NCI-H524 treated with DMSO at 0.1 percent for 48 hours (cell line): ENCODE data around the gene NECAB3.
"Not testable (repeated sequence)": the region's sequence is repeated elsewhere in the genome, so short reads cannot be mapped to it uniquely, and the experiment has no call there.

Experiments
- DNase-seq: peaks from one replicate; lab custom pipeline; 2025; lab: John Stamatoyannopoulos, UW

NECAB3 gene, protein sequence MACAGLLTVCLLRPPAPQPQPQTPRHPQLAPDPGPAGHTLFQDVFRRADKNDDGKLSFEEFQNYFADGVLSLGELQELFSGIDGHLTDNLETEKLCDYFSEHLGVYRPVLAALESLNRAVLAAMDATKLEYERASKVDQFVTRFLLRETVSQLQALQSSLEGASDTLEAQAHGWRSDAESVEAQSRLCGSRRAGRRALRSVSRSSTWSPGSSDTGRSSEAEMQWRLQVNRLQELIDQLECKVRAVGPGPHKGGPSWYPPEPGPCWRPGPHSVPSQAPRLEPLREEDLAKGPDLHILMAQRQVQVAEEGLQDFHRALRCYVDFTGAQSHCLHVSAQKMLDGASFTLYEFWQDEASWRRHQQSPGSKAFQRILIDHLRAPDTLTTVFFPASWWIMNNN

DNA sequence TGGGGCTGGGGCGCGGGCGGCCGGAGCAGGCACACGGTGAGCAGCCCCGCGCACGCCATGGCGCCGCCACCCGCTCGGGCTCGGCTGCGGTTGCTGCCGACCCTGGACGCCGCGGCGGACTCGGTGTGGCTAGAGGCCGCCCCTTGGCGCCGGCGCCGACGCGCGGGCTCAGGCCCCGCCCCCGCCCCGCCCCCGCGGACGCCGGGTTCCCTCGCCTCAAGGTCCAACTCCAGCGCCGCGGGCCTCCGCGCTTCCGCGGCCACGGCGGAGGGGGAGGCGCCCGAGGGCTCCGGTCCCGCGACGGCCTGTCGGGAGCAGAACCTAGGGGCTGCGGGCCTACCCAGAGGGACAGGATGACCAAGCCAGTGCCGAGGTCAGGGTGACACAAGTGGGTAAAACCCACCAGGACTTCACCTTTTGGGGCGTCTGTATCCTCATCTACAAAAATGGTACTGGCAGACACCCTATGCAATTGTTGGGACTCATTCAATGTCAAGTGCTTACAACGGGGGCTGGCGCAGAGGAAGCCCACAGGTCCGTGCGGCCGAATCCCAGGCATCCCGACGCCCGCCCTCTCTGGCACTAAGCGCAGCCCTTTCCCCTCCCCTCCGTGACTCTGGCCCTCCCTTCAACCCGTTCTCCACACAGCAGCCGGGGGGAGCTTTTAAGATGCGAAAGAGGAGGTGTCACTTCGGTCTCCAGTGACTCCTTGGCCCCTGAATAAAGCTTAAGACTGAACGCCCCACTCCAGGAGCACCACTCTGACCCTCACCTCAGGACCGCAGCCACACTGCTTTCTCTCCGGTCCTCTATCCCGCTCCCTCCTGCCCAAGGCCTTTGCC is at the start of gene NECAB3:
TSS of gene NECAB3 (minus strand) at position 135 of the 842 bp plus-strand sequence. CDS start at position 59, 76 bp downstream.
- DNase-seq: peak; percentile 65

DNA sequence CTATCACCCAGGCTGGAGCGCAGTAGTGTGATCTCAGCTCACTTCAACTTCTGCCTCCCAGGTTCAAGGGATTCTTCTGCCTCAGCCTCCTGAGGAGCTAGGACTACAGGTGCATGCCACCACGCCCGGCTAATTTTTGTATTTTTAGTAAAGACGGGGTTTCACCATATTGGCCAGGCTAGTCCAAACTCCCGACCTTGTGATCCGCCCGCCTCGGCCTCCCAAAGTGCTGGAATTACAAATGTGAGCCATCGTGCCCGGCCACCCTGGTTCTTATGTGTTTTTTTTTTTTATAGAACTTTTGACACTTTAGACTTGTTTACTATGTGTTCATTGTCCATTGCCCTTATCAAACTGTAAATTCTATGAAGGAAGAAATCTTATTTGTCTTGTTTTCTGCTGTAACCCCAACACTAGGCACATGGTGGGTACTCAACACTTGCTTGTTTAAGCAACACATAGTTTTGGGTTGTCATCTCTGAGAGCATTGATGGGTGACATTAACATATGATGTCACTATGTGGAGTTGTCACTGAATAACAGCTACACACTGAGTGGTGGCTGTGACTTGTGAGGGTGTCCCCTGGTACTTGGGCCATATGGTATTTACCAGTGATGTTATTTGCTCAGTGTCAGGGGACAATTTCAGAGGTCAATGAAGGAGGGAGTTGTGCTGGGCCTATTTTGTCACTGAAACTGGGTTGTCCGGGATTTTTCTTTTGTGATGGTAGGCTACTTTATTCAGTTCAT is 47.3 kb upstream of the NECAB3 start:
- DNase-seq: no peak

DNA sequence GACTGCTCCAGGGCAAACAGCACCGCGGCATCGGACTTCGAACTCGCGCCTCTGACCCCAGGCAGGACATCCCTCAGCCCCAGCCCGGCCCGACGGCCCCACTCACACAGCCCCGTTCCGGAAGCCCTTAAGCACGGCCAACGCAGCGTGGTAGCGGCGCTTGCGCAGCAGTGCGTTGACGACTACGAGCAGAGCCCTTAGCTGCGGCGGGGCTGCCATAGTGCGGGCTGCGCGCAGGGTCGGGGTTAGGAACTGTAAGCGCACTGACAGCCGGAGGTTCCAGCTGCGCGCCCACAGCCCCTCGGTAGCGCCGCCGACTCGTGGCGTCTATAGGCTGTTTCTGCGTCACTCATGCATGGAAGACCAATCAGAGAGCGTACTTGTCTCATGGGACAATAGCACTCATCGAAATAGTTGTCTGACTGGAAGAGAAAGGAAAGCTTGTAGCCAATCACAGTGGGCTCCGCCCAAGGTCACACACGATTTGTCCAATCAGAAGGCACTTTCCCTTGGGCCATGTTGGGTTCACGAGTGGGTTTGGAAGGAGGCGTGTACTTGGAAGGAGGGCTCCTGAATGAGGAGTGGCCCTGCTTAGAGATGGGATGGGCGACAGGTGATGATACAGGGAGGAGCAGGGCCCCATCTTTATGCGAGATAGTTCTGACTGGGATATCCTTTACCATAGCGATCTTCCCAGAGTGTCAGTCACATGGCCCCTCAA is 45.9 kb upstream of the NECAB3 start, which contains the start of gene PXMP4:
TSS of gene PXMP4 (minus strand) at position 322 of the 721 bp plus-strand sequence. CDS start at position 219, 103 bp downstream.
- DNase-seq: peak; percentile 100

DNA sequence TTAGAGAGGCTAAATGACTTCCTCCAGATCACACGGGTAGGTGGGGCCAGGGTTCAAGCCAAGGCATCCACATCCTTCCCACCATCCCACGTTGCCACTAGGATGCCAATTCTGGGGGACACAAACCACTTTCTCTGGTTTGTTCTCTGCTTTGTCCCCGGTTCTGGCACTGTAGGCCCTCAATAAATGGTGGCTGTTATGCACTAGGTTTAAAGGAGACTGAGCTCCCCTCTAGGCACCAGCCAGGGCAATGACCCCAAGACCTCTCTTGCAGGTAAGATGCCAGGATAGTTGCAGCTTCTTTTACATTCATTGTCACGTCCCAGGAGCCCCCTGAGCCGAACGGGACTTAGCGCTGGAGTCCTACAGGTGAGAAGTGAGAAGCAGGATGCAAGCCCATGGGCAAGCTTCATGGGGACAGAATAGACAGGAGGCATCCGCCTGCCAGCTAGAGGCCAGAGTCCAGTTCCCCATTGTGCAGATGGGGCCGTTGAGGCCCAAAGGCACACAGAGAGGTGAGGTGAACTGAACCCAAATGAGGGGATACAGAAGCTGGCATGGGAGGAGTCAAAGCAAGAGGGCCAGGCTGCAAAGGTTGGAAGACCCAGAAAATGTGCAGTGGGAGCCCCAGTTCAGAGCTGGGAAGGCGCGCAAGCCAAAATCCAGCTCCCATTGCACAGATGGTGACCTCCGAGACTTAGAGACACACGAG is 45.2 kb upstream of the NECAB3 start:
- no peak for DNase-seq

DNA sequence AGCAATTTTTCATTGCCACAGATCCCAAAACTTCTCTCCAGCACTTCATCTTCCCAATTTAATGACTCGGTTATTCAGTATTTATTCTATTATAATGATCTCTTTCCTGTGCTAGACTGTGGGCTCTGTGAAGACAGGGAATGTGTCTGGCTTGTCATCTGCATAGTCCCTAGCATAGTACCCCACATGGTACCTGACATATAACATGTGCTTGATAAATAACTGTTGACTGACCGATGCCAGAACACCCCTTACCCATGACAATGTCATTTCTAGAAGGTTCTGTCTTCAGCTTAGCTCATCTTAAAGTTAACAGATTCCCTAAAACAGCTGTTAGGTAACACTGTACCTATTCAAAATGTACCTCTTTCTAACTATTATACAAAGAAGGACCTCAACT is 42.3 kb upstream of the NECAB3 start:
- DNase-seq: no peak

DNA sequence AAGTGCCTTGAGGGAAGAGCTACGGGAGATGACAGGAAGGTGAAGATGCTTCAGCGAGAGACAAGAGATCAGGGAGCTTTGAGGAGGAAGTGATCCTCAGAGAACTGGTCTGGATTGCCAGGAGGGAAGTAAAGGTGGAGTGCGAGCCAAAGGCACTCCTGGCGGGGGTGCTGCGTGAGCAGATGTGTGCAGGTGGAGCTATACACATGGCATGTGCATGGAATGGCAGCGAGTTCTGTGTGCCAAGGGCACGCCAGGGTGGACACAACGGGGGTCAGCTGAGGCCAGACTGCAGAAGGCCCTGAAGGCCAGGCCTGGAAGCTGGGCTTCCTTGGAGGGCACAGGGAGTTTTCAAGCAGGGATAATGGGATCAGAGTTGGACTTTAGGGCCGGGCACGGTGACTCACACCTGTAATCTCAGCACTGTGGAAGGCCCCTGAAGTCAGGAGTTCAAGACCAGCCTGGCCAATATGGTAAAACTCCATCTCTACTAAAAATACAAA is 39.7 kb upstream of the NECAB3 start:
- no peak for DNase-seq

DNA sequence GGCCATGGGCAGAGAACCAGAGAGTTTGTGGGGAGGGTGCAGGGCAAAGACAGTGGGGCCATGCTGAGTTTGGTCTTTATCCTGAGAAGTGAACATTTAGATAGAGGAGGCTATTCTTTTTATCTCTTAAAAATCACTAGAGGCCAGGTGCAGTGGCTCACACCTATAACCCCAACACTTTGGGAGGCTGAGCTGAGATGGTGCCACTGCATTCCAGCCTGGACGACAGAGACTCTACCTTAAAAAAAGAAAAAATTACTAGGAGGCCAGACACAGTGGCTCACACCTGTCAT is 37.2 kb upstream of the NECAB3 start:
- DNase-seq: no peak

DNA sequence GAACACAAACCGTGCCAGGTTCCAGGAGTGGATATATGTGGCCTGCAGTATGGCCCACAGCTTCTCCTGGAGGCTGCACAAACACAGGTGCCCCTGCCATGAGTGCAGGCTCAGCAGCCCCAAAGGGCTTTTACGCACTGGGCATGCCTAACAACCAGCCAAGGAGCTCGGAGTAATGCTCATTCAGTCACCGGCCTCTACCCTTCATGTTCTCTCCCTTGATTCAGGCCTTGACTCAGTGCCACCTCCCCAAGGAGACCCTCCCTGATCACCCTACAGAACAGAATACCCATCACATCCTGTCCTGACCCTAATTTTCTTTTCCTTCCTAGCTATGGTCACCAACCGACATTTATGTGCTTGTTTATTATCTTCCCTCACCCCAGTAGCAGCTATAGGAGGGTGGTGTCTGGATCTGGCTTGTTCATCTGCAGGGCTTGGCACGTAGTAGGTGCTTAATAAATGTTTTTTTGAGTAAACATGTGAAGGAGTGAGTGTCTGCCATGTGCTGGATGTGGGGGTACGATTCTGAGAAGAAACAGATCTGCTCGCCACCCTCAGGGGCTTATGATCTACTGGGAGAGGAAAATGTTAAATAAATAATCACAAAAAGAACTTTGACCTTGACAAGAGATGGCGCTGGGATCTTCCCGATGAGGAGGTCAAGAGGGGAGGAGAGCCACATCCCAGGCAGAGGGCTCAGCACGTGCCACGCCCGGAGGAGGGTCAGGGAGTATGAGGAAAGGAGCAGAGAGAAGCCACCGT is 36.6 kb upstream of the NECAB3 start:
- DNase-seq: no peak

DNA sequence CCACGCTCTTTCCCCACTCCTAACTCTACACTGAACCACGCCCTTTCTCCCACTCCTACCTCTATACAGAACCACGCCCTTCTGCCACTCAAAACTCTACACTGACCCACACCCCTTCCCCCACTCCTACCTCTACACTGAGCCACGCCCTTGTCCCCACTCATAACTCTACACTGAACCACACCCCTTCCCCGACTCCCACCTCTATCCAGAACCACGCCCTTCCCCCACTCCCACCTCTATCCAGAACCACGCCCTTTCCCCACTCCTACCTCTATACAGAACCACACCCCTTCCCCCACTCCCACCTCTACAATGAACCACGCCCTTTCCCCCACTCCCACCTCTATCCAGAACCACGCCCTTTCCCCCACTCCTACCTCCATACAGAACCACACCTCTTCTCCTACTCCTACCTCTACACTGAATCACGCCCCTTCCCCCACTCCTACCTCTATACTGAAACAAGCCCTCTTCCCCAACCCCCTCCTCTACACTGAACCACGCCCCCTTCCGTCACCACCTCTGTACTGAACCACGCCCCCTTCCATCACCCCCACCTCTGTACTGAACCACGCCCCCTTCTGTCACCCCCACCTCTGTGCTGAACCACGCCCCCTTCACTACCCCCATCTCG is 35.8 kb upstream of the NECAB3 start:
- DNase-seq: no peak

DNA sequence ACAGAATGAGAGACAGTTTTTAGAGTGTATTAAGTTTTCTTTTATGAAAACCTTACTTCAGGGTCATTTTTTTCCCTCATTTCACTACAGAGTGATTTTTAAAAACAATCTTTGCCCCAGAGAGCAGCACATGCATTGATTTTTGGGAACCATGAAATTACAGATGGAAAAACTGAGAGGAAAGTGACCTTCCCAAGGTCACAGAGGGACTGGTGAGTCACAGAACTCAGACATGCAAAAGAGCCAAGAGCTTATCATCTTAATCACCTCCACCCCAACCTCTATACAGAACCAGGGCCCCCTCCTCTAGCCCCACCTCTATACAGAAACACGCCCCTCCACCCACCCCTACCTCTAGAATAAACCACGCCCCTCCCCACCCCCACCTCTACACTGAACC is 35.2 kb upstream of the NECAB3 start:
- DNase-seq: no peak

DNA sequence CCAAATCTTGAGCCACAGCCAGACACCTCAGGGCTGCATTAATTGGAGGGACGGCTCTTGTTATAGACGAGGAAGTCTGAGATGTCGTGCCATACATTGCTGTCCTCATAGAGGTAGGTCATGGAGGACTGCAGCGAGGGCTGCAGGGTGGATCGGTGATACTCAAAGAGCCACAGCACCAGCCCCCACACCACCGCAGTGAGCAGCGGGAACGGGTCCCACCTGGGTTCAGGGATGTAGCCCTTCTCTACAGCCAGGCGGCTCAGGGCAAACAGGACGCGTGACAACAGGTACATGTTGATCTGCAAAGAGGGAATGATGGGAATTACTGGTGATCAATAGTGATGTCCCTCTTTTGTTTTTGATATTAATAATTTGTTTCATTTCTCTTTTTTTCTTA is 33.4 kb upstream of the NECAB3 start:
- DNase-seq: no peak

DNA sequence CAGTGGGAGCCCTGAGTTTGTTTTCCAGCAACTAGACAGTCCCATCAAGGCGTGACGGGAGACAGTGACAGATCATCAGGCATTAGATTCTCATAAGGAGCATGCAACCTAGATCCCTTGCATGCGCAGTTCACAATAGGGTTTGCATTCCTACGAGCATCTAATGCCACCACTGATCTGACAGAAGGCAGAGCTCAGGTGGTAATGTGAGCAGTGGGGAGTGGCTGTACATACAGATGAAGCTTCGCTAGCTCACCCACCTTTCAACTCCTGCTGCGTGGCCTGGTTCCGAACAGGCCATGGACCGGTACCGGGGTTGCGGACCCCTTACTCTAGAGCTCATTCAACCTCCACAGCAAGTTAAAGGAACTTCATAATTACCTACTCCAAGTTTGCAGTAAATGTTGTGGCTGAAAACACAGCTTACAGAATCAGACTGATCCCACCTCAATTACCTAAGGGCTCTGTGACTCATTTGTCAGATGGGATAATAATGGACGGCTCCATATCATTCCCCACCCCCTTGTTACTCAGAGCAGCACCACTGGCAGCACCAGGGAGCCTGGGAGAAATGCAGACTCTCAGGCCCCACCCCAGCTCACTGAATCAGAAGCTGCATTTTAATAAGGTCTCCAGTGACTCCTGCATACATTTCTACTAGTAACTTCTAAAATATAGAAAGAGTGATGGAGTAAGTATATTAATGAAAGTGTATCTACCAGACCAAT is 30.1 kb upstream of the NECAB3 start:
- no peak for DNase-seq

DNA sequence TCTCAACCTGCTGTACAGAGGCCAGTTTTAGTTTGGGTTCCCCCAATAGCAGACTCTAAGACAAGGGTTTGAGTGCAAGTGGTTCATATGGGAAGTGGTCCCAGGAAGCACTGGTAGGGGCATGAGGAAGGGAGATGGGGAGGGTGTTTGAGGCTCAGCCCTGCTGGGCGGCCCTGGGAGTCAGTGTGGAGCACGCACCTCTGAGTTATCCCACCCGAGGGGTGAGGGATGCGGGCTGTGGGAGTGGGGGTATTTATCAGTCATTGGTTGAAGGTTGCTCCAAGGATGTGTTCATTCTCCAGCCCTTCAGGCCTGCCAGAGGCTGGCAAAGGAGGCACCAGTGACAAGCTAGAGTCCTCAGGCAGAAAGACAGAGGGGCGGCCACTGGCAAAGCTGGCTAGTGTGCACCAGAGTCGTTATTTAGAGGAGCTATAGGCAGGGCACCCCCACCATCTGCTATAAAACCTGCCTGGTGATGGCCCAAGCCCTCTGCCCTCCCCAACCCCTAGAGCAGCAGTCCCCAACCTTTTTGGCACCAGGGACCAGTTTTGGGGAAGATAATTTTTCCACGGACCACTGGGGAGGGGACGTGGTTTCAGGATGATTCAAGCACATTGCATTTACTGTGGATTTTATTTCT is 29.4 kb upstream of the NECAB3 start:
- no peak for DNase-seq

DNA sequence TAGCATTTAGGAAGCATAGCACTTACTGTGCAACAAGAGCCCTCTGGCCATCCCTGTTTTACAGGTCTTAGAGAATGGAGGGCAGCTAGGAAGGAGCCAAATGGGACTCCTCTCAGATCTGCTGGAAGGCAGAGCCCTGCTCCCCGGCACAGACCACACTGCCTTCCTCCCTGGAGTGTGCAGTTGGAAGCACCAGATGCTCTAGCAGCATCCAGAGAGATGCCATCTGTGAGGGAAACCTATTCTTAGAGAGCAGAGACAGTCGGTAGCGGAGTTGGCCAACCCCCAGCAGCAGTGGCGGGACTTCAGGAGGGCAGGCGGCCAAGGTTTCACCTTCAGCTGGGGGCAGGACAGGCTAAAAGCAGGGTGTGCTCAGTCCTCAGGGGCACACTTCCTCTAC is 28.6 kb upstream of the NECAB3 start:
- DNase-seq: peak; percentile 97

DNA sequence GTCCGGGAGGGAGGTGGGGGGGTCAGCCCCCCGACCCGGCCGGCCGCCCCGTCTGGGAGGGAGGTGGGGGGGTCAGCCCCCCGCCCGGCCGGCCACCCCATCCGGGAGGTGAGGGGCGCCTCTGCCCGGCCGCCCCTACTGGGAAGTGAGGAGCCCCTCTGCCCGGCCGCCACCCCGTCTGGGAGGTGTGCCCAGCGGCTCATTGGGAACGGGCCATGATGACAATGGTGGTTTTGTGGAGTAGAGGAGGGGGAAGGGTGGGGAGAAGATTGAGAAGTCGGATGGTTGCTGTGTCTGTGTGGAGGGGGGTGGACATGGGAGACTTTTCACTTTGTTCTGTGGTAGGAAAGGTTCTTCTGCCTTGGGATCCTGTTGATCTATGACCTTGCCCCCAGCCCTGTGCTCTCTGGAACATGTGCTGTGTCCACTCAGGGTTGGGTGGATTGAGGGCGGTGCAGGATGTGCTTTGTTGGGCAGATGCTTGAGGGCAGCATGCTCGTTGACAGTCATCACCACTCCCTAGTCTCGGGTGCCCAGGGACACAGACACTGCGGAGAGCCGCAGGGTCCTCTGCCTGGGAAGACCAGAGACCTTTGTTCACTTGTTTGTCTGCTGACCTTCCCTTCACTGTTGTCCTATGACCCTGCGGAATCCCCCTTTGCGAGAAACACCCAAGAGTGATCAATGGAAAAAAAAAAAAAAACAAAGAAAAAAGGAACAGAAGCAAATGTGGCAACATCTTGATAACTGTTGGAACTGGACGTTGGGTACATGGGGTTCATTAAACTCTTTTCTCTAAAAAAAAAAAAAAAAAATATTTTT is 27.6 kb upstream of the NECAB3 start:
- no peak for DNase-seq

DNA sequence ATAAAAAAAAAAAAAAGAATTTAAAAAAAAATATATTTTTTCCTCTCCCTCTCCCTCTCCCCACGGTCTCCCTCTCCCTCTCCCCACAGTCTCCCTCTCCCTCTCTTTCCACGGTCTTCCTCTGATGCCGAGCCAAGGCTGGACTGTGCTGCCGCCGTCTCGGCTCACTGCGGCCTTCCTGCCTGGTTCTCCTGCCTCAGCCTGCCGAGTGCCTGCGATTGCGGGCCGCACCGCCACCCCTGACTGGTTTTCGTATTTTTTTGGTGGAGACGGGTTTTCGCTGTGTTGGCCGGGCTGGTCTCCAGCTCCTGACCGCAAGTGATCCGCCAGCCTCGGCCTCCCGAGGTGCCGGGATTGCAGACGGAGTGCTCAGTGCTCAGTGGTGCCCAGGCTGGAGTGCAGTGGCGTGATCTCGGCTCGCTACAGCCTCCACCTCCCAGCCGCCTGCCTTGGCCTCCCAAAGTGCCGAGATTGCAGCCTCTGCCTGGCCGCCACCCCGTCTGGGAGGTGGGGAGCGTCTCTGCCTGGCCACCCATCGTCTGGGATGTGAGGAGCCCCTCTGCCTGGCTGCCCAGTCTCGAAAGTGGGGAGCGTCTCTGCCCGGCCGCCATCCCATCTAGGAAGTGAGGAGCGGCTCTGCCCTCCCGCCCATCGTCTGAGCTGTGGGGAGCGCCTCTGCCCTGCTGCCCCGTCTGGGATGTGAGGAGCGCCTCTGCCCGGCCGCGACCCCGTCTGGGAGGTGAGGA is 26.6 kb upstream of the NECAB3 start:
- DNase-seq: not testable (repeated sequence)

DNA sequence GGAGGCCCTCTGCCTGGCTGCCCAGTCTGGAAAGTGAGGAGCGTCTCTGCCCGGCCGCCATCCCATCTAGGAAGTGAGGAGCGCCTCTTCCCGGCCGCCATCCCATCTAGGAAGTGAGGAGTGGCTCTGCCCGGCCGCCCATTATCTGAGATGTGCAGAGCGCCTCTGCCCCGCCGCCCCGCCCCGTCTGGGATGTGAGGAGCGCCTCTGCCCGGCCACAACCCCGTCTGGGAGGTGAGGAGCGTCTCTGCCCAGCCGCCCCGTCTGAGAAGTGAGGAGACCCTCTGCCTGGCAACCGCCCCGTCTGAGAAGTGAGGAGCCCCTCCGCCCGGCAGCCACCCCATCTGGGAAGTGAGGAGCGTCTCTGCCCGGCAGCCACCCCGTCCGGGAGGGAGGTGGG is 24.7 kb upstream of the NECAB3 start:
- DNase-seq: not testable (repeated sequence)
